Right lobe of liver (tissue), 6 donors: Measurements from ENCODE around the gene DAPK1. TPM values are rescaled to one million over a fixed set of nuclear protein-coding genes. Genes with fewer than 3 reads are reported as not detected.
A peak's percentile ranks its signal among the peaks of the same experiment; 100 is the strongest.

ENCODE experiments used
- ATAC-seq, 4 donors: fragments of 200-7000 bp; cut with Tn5 transposase; one replicate each; pipeline ENCODE4 v1.9.1; 2020; ENCODE audit warnings: mild to moderate bottlenecking in 4 of 4, moderate library complexity in 4 of 4
- DNase-seq, 3 donors: peaks; one replicate each; pipeline ENCODE4 v3.0.0-alpha.2; 2020
- H3K27ac ChIP-seq, 3 donors: fragments of 200-600 bp; one replicate each; pipeline ENCODE4 v1.8.0; 2022
- H3K27me3 ChIP-seq, 2 donors: fragments of 200-600 bp; one replicate each; pipeline ENCODE4 v1.8.0; 2022
- H3K36me3 ChIP-seq, 4 donors: fragments of 200-600 bp; sonication (generic) in 1 of 4; one replicate each; pipeline versions ENCODE4 v1.5.1 to v1.8.0; 2017 to 2022; ENCODE audit warnings: control low read depth in 1 of 4
- H3K4me1 ChIP-seq, 4 donors: fragments of 200-600 bp; sonication (generic) in 1 of 4; one replicate each; pipeline versions ENCODE4 v1.5.1 to v1.8.0; 2017 to 2022; ENCODE audit warnings: control low read depth in 1 of 4
- H3K4me3 ChIP-seq, 3 donors: fragments of 200-600 bp; one replicate each; pipeline ENCODE4 v1.8.0; 2022
- H3K9me3 ChIP-seq, 4 donors: fragments of 200-600 bp; sonication (generic) in 1 of 4; one replicate each; pipeline versions ENCODE4 v1.5.1 to v1.8.0; 2017 to 2022; ENCODE audit warnings: control low read depth in 1 of 4
- CTCF ChIP-seq, 4 donors: fragments of 200-600 bp in 3 of 4; fragments of 450-650 bp in 1 of 4; IDR thresholded peaks; one replicate each; pipeline versions ENCODE4 v1.5.1 to v1.8.0; 2016 to 2022; ENCODE audit warnings: antibody characterized with exemption in 4 of 4, mild to moderate bottlenecking in 2 of 4
- POLR2A ChIP-seq: fragments of 450-650 bp; IDR thresholded peaks from one replicate; pipeline ENCODE4 v1.6.1; 2017; ENCODE audit warnings: antibody characterized with exemption, mild to moderate bottlenecking
- WGBS: methylation state at CpG from one replicate; pipeline ENCODE4 v1.1.6; 2018; ENCODE audit warnings: low coverage, low lambda C conversion rate; ENCODE audit not compliant: insufficient coverage; ENCODE audit errors: missing lambda C conversion rate; 5-methylcytosine and 5-hydroxymethylcytosine counted together
- intact Hi-C, 2 donors: fragments of 100-400 bp; cut with DNase I; formaldehyde crosslinking; loops; one replicate each; pipeline versions ENCODE4 v1.11.2 to v1.14.1; 2022
- total RNA-seq, 6 experiments: library from RNA; depleted of rRNA in 2 of 6; stranded (reverse); fragments of >200 nt in 2 of 6; fragmentation: NEBNext Ultra II Directional in 3 of 6; extraction: Animal tissue kit (Norgen Biotek cat#: 25700) in 3 of 6; gene quantifications; one replicate each; pipeline versions ENCODE4 v1.1.0 to v1.2.4, GENCODE V29; 2016 to 2023
- donor health status: DM: no; HTN: yes; CAD: no.
- donor health status: DM: no; HTN: no; CAD: no.
- donor health status: DM: no; HTN: no; CAD: no.
- donor health status: DM: no; HTN: yes; CAD: no.
- donor health status: DM: no; HTN: yes; CAD: no.

DAPK1 gene
- total RNA-seq, 6 experiments from 2014 or later: 17.4 to 55.0 (median 33.9) TPM

GRCh38 chr9:87672586-87672985, 174.9 kb downstream of the DAPK1 start:
- intact Hi-C loops: loop anchor here in 1 of 2 donors (10.0 kb wide), 1 partner anchor 142 kb away; no protein-coding TSS in a partner anchor
- TF ChIP-seq POLR2A (no peak), CTCF (IDR thresholded peaks at IDR 0.05) (no peak)
- no peak for DNase-seq

DNA sequence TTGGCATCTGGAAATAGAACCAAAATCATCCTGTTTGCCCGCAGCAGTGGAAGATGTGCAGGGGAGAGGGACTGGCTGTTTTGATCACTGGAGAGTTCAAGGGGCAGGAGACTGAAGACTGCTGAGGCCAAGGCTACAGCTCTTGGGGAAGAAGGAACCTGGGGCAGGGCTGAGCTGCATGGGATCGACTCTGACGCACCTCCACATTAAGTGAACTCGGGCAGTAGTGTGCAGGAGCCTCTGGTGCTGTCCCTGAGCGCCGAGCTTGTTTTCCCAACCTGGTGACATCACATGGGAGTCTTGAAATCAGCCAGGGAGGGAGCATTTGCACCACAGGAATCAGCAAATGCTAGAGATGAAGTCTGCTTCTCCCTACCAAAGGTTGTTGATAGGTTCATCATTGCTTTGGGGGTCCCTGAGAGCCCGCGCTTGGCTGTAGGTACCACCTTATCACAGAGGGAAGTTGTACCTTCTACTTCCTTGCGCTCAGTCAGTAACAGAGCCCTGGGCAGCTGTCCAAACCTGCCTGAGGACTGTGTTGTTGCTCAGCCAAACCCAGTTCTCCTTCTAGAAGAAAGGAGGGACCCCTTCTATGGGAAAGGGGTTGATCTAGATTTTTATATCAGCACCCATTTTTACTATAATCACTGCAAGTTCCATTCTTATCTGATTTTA, 175.9 kb downstream of the DAPK1 start:
- Histone ChIP-seq H3K27me3 (no peaks in the 10 kb centered on the region), H3K27ac (no peak overlapping the region), H3K36me3 (peaks cover 0 to 4% (median 1%) of the 10 kb centered on the region in 4 donors), H3K4me3 (no peak overlapping the region), H3K9me3 (no peaks in the 10 kb centered on the region), H3K4me1 (no peaks in the 10 kb centered on the region)
- TF ChIP-seq CTCF (IDR thresholded peaks at IDR 0.05): no peak
- intact Hi-C loops: loop anchor here in 1 of 2 donors (10.0 kb wide), 1 partner anchor 141 kb away; no protein-coding TSS in a partner anchor
- DNase-seq (no peak), ATAC-seq (no peak)
- WGBS: 100% methylated on average over 1 of the region's 9 CpGs

More at GRCh38 chr9:87672586-87672985, 174.9 kb downstream of the DAPK1 start:
- WGBS: 92% methylated on average over 2 of the region's 8 CpGs
- ATAC-seq: no peak
- H3K9me3 ChIP-seq: no peaks in the 10 kb centered on the region
- no peaks in the 10 kb centered on the region for H3K4me1 ChIP-seq
- no peak overlapping the region for H3K4me3 ChIP-seq
- H3K36me3 ChIP-seq: peaks cover 0 to 10% (median 3%) of the 10 kb centered on the region in 4 donors
- no peak overlapping the region for H3K27ac ChIP-seq
- H3K27me3 ChIP-seq: no peaks in the 10 kb centered on the region

DNA sequence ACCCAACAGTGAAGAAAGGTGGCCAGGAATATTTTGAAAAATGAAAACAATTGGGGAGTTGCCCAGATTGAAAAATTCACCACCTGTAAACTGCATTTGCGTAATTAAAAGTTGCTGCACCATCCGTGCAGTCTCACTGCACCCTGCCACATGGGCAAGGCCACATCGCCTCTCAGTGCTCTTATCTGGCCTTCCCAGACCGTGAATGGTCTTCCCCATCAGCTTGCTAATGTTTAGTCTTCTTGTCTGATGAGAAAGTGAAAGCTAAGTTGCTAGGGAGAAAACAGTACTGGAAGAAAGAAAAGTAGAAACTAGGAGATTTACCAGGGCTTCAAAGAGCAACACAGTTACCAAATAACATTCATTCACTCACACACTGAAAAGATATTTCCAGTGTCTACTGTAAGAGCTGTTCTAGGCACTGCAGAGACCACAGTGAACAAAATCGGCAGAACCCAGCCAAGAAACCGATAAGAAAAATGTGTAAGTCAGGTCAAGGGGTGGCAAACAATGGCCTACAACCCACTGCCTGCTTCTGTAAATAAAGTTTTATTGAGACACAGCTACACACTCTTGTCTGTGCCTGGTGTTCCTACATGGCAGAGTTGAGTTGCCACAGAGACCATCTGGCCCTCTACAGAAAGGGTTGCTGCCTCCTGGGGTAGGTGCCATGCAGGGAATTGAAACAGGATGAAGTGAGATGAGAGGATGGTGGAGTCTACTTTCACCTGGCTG, 177.1 kb downstream of the DAPK1 start:
- no peak for DNase-seq
- Histone ChIP-seq H3K27ac (no peak overlapping the region), H3K4me3 (no peak overlapping the region), H3K9me3 (no peaks in the 10 kb centered on the region), H3K4me1 (no peaks in the 10 kb centered on the region), H3K36me3 (peaks cover 0 to under 1% (median 0%) of the 10 kb centered on the region in 4 donors), H3K27me3 (no peaks in the 10 kb centered on the region)
- ATAC-seq: peak in 2 of 4 donors; percentile 6 to 15
- intact Hi-C loops: loop anchor here in 1 of 2 donors (10.0 kb wide), 1 partner anchor 140 kb away; no protein-coding TSS in a partner anchor
- WGBS: 59% methylated on average over 6 of the region's 6 CpGs
- TF ChIP-seq CTCF (IDR thresholded peaks at IDR 0.05) (no peak), POLR2A (no peak)

- peaks cover 0 to 2% (median 0%) of the 10 kb centered on the region in 4 donors for H3K36me3 ChIP-seq
- H3K4me1 ChIP-seq: no peaks in the 10 kb centered on the region
- WGBS: 88% methylated on average over 10 of the region's 14 CpGs
- no peak overlapping the region for H3K4me3 ChIP-seq
- intact Hi-C loops: loop anchor here in 1 of 2 donors (10.0 kb wide), 1 partner anchor 139 kb away; no protein-coding TSS in a partner anchor
- no peaks in the 10 kb centered on the region for H3K9me3 ChIP-seq
- DNase-seq (no peak), ATAC-seq (no peak)
- H3K27ac ChIP-seq: no peak overlapping the region
- no peaks in the 10 kb centered on the region for H3K27me3 ChIP-seq
- TF ChIP-seq POLR2A (no peak), CTCF (IDR thresholded peaks at IDR 0.05) (no peak)
Observed at GRCh38 chr9:87675906-87676515, 178.3 kb downstream of the DAPK1 start.
